ENCODE measurements around the gene AQP3.

DNA sequence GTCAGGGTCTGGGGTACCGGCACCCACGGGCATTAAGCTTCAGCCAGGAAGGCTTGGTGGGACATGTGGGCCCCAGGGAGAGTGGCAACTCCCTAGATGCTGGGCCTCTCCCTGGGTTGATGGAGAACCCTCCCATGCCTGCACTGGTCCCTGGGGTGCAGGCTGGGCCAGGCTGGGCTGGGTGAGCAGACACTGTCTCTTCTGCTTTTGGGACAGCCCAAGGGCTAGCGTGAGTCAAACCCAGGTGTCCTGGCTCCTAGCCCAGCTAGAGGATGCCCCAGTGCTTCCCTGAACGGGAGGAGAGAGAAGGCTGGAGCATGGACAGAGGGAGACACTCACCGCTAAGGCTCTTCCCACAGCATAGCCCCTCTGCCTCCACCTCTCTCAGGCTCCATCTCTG, 39.3 kb downstream of the AQP3 start:
- TF ChIP-seq, protein P1, sequence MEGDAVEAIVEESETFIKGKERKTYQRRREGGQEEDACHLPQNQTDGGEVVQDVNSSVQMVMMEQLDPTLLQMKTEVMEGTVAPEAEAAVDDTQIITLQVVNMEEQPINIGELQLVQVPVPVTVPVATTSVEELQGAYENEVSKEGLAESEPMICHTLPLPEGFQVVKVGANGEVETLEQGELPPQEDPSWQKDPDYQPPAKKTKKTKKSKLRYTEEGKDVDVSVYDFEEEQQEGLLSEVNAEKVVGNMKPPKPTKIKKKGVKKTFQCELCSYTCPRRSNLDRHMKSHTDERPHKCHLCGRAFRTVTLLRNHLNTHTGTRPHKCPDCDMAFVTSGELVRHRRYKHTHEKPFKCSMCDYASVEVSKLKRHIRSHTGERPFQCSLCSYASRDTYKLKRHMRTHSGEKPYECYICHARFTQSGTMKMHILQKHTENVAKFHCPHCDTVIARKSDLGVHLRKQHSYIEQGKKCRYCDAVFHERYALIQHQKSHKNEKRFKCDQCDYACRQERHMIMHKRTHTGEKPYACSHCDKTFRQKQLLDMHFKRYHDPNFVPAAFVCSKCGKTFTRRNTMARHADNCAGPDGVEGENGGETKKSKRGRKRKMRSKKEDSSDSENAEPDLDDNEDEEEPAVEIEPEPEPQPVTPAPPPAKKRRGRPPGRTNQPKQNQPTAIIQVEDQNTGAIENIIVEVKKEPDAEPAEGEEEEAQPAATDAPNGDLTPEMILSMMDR (IDR thresholded peaks at IDR 0.05; ENCODE audit: insufficient read depth, low read length, poor library complexity, severe bottlenecking) = no peak
- no peak for TF ChIP-seq EZH2phosphoT487 (conservative IDR thresholded peaks at IDR 0.05; ENCODE audit: low read length)
